SW480 (cell line): ENCODE data around the gene VAC14.
"Not testable (repeated sequence)": the region's sequence is repeated elsewhere in the genome, so short reads cannot be mapped to it uniquely, and the experiment has no call there.

Experiments used
- DNase-seq: peaks from one replicate; pipeline ENCODE4 v3.0.0-alpha.2; 2016; ENCODE audit warnings: low spot score

Gene VAC14

DNA sequence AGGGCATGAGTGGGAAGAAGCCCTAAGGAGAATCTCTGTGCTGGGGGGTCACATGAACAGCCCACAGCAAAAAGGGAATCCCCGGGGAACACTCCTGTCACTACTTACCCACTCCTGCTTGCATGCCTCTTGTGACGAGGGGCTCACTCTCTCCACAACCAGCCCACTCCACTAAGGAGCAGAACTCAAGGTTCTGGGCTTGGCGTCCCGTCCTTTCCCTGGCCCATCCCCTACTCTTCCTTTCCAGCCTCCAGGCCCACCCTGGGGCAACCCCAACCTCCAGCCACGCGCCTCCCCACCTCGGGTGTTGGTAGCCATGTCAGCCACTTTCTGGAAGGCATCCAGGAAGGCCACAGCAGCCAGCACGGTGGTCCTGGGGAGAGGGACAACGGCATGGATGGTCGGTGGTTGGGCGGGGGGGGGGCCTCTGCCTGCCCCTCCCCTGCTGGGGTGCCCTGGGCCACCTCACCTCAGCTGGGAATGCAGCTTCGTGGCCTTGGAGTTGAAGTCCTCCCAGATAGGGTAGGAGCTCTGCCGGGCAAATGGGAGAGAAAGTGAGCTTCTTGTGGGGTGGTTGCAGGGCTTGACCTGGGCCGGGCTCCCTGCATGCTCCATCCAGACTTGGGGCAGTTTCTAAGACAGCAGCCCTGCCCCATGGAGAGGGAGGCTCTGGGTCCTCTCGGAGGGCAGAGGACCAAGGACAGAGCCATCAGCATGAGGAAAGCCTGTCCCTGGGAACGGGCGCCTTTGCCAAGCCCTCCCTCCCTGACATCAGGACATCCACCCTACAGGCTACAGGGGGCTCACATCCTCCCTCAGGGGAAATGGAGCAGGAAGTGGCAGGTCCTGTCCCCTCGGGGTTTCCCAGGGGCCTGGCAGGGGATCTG lies 120.2 kb downstream of the VAC14 start:
- DNase-seq: no peak

DNA sequence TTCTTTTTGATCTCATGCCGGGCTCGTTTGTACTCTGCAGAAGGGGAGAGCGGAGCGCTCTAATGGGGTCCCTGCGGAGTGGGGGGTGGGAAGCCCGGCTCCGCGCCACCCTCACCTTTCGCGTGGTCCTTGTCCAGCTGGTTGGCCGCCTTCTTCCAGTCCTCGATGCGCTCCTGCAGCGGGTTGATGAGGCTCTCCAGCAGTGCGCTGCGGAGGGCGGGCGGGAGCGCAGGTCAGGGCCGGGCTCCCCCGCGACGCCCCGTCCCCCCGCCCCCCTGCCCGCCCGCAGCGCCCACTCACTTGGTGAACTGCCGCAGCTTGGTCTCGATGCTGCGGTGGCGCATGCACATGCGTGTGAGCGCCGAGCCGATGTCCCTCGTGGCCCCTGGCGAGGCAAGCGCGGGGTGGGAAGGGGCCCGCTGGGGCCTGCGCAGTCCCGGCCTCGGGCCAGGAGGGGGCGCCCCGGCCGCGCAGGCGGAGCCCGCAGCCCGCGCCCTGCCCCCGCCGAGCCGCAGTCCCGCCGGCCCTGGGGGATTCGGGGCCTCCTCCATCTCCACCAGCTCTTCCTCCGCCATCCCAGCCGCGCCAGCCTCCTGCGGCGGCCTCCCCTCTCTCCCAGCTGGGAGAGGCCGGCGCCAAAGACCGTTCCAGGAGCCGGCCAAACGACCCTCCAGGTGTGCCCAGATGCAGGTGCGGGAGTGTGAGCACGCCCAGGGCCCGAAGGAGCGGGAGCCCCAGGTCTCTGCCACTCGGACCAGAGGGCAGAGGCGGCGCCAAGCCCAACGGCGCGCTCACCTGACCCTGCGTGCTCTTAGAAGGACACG lies 121.1 kb downstream of the VAC14 start:
- DNase-seq: no peak

DNA sequence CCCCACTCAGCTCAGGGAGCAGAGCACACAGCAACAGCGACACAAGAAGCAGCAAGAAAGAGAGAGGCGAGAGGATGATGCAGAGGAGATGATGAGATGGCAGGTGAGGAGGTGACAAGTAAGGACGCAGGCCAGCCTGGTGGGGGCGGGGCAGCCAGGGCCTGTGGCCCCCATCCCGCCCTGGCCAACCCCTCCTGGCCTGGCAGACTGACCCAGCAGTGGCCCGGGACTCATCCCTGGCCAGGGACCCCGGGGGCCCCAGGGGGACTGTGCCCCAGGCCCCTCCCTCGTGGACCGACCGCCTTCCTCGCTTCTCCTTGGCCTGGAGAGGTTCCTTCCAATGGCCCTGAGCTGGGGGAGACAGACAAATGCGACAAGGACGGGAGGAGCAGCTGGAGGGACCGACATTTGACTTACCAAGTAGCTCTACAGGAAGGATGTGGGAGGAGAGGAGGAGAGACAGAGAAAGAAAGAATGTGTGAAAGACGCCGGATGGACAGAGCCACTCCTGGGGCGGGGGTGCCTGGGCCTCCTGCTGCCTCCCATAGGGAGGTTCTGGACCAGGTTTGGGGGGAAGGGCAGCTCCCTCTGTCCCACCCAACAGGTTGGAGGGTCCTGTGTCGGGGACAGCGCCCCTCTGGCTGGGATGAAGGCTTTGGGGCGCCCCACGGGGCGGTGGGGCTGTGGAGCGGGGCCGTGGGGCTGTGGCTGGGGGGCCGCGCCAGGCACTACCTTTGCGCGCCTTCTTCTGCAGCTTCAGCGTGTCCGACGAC lies 121.9 kb downstream of the VAC14 start:
- no peak for DNase-seq

DNA sequence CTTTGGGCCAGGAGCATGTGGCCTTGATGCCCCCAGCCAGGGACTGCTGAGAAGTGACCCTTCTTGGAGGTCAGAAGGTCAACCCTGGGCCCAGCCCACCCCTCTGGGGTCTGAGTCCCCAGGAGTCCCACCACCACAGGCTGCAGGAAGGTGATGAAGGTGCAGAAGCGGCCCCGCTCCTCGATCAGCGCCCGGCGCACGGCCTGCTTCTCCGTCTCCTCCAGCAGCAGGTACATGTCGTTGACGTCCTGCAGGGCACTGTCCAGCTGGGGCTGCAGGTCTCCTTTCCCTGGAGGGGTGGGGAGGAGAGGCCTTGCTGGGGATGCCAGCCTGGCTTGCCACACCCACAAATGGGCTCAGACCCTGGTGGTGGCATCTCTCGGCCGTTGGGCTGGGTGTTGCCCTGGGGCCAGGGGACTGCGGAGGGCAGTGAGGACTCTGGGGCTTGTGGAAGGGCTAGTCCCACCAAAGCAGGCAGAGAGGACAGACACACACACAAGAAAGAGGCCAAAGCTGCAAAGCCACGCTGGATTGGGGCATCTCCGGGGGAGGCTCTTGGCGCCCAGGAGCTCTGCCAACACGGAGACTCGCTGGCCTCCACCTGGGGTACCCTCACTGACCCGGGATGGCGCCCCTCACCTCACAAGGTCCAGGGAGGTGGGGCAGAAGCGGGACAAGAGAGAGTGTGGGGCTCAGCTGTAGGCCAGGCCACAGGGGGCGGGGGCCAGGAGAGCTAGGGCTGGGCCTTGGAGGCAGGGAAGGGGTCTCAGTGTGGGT lies 122.6 kb downstream of the VAC14 start:
- no peak for DNase-seq

DNA sequence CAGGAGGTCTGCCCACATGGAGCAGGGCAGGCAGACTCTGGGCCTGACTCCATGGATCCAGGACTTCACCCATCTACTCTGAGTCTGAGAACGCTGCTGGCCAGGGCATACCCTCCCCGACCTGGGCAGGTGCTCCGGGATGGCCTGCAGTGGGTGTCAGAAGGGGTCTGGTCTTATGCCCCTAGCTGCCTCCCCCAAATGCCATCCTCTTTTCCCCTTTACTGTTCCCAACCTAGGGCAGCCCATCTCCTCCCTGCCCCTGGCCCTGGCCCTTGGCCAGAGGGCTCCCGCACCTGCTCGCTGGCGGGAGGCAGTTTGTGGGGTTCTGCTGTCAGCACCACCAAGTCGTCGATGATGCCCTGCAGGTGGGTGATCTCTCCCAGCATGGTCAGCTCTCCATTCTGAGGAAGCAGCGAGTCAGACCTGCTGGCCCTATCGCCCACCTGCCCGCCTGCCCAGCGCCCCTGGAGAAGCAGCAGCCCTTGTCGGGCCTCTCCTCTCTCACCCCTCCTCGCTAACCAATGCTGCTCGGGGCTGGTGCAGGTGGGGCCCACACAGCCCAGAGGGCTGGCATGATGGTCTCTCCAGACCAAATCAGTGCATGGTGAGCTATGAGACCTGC lies 123.3 kb downstream of the VAC14 start:
- DNase-seq: no peak

GRCh38 chr16:70676675-70677498 lies 124.1 kb downstream of the VAC14 start:
- no peak for DNase-seq

- DNase-seq: no peak
Observed at GRCh38 chr16:70675851-70676513, 125.0 kb downstream of the VAC14 start.

- DNase-seq: no peak
Observed at GRCh38 chr16:70674221-70675014, 126.5 kb downstream of the VAC14 start.

- not testable (repeated sequence) for DNase-seq
Observed at GRCh38 chr16:70670938-70671337, 130.0 kb downstream of the VAC14 start.

DNA sequence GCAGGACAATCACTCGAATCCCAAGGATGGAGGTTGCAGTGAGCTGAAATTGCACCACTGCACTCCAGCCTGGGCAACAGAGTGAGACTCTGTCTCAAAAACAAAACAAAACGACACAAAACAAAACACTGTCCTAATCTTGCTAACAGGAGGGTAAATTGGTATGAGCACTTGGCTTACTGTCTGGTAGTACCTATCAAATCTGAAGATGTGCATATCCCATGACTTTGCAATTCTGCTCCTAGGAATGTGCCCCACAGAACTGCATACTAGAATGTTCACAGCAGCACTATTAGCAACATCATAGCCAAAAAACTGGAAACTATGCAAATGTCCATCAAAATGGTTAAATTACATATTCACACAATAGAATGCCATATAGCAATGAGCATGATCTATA lies 130.8 kb downstream of the VAC14 start:
- no peak for DNase-seq

- DNase-seq: no peak
Observed at GRCh38 chr16:70665806-70666735, 134.9 kb downstream of the VAC14 start.

DNA sequence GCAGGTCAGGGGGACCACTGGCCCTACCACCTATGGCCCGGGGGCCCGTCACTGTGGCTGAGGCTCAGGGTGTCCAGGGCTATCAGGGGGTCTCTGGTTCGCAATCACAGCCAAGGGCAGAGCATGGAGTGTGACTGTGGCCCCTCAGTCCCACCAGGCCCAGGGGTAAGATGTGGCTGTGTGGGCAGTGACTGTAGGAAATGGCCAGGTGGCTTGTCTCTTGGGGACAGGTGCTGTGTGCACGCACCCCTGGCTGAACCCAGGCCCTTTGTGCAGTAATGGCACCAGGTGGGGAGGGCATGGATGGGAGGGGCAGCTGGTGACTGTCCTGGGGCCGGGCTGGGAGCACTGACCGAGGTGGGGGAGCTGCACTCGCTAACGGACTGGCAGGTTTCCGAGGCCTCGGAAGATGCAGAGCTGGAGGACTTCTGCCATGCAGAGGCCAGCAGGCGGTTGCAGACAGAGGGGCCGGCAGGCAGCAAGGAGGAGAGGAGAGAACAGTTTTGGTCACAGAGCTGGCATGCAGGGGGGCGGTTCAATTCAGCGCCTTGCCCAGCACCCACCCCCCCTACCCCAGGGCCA lies 135.8 kb downstream of the VAC14 start:
- no peak for DNase-seq

- no peak for DNase-seq
Observed at GRCh38 chr16:70664325-70665112, 136.4 kb downstream of the VAC14 start.

DNA sequence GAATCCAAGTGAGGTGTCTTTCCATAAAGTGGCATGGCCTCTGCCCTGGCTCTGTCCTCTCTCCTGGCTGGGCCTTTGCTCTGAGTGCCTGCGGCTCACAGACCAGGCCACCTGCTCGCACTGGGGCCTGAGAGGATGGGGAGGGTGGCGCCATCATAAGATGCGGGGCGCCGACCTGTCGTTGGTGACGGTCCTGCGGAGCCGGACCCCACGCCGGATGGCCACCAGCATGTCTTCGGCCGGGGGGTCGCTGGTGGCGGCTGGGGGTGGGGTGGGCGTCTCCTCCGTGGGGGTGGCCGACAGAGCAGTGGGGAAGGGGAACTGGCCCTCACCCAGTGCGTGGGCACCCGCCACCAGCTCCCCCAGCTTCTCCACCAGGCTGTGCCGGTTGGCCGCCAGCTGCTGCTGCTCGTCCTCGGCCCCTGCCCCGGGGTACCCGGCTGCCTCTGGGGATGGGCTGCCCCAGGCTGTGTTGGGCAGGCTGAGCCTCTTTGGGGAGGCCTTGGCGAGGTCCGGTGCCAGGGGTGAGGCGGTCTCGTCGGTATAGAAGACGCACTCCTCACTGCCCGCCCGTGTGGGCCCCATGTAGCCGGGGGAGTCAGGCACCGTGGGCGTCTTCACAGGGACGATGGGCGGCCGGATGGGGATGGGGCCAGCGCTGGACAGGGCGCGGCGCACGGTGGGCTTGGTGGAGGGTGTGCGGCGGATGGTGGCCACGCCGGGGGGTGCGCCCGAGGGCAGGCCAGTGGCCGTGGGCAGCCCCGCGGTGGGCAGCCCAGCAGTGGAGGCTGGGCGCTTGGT lies 137.2 kb downstream of the VAC14 start:
- no peak for DNase-seq

DNA sequence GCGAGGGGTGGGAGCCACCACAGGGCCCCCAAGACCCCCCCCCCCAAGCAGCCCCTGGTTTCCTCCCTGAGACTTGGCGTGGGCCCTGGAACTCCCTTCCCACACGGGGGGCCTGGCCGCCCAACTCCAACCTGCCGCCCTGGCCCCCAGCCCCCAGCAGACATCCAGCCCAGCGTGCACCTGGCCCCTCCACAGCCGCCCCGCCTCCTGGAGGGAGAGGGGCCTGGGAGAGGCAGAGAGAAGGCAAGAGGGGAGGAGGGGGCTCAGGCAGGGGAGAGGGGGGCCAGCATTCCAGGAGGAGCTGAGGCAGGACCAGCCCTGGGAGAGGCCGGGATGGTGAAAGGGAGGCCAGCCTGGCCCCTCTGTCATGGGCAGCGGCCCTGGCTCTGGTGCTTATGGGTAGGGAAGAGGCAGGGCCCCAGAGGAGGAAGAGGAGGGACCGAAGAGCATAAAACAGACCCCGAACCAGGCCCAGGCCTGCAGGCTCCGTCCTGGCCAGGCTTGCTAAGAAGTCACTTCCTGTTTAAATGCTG lies 137.9 kb downstream of the VAC14 start:
- DNase-seq: no peak
